Breast epithelium (tissue), 4 donors: ENCODE results near the gene IDUA. TPM values are rescaled to one million over a fixed set of nuclear protein-coding genes. Genes with fewer than 3 reads are reported as not detected.

Experiments
- DNase-seq, 2 donors: peaks; one replicate each; pipeline ENCODE4 v3.0.0-alpha.2; 2019; ENCODE audit warnings: low spot score in 2 of 2
- H3K27ac ChIP-seq, 2 donors: fragments of 200-600 bp; sonication (generic) in 1 of 2; one replicate each; pipeline ENCODE4 v1.5.1; 2016 to 2019; ENCODE audit warnings: mild to moderate bottlenecking in 1 of 2
- H3K27me3 ChIP-seq, 2 donors: fragments of 200-600 bp; sonication (generic) in 1 of 2; one replicate each; pipeline versions ENCODE4 v1.5.1 to v1.6.0; 2017 to 2019; ENCODE audit warnings: control low read depth in 1 of 2, mild to moderate bottlenecking in 1 of 2
- H3K36me3 ChIP-seq: fragments of 200-600 bp; one replicate; pipeline ENCODE4 v1.5.1; 2019
- H3K4me1 ChIP-seq, 2 donors: fragments of 200-600 bp; sonication (generic); one replicate each; pipeline ENCODE4 v1.5.1; 2016 to 2019; ENCODE audit warnings: control low read depth in 1 of 2
- H3K4me3 ChIP-seq, 3 donors: fragments of 200-600 bp; sonication (generic); 1 replicate in 2 of 3; 2 replicates in 1 of 3; pipeline ENCODE4 v1.5.1; 2016 to 2019; ENCODE audit warnings: mild to moderate bottlenecking in 3 of 3, moderate library complexity in 2 of 3
- H3K9me3 ChIP-seq, 2 donors: fragments of 200-600 bp; sonication (generic) in 1 of 2; one replicate each; pipeline ENCODE4 v1.5.1; 2016 to 2019; ENCODE audit warnings: control low read depth in 1 of 2
- POLR2A ChIP-seq: fragments of 450-650 bp; IDR thresholded peaks from one replicate; pipeline ENCODE4 v1.6.1; 2016; ENCODE audit warnings: antibody characterized with exemption, mild to moderate bottlenecking, moderate library complexity
- POLR2AphosphoS5 ChIP-seq, 3 donors: sonication (generic); formaldehyde crosslinking; IDR thresholded peaks; one replicate each; pipeline ENCODE4 v1.6.1; 2017; ENCODE audit warnings: antibody characterized with exemption in 3 of 3
- intact Hi-C: fragments of 100-400 bp; cut with DNase I; formaldehyde crosslinking; loops from one replicate; pipeline ENCODE4 v1.15.1; 2023; ENCODE audit warnings: low total_unique reads
- total RNA-seq, 3 donors: library from RNA; depleted of rRNA; stranded (reverse); fragments of >200 nt; gene quantifications; one replicate each; pipeline ENCODE4 v1.1.0, GENCODE V29; 2016
- TF ChIP-seq, protein P1 (sequence below), 3 donors: fragments of 450-650 bp; IDR thresholded peaks; one replicate each; pipeline ENCODE4 v1.5.1; 2016 to 2017; ENCODE audit warnings: antibody characterized with exemption in 3 of 3, mild to moderate bottlenecking in 3 of 3, moderate library complexity in 3 of 3

Gene IDUA
- total RNA-seq, 3 donors from 2014 or later = 16.3 to 32.8 (median 28.2) TPM

DNA sequence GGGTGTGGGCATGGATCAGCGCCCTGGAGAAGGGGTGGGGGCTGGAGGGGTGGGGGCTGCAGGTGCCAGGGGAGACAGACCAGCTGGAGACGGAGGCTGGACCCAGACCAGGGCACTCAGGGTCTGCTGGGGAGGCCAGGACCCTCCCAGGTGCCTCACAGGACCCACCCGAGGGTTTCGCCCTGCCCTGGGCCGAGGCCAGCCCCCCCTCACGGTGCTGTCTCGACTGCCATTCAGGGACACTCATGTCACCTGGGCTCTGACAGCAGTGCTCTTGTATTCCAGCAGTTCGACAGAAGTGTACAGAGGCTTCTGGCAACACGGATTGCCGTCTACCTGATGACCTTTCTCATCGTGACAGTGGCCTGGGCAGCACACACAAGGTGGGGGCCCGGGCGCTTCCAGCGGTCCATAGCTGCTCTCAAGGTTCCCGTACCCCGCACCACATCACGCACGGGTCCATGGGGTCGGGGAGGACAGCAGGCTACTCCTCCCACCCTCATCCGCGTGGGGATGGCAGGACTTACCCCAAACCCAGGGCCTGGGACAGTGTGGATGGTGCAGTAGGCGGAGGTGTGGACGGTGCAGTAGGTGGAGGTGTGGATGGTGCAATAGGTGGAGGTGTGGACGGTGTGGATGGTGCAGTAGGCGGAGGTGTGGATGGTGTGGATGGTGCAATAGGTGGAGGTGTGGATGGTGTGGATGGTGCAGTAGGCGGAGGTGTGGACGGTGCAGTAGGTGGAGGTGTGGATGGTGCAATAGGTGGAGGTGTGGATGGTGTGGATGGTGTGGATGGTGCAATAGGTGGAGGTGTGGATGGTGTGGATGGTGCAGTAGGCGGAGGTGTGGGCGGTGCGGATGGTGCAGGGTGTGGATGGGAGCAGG lies 36.5 kb upstream of the IDUA start:
- H3K27me3 ChIP-seq = no peaks in the 10 kb centered on the region
- H3K4me3 ChIP-seq = no peak overlapping the region
- no peaks in the 10 kb centered on the region for H3K36me3 ChIP-seq
- TF ChIP-seq POLR2A (no peak), POLR2AphosphoS5 (IDR thresholded peaks at IDR 0.05) (no peak)
- TF ChIP-seq, protein P1, sequence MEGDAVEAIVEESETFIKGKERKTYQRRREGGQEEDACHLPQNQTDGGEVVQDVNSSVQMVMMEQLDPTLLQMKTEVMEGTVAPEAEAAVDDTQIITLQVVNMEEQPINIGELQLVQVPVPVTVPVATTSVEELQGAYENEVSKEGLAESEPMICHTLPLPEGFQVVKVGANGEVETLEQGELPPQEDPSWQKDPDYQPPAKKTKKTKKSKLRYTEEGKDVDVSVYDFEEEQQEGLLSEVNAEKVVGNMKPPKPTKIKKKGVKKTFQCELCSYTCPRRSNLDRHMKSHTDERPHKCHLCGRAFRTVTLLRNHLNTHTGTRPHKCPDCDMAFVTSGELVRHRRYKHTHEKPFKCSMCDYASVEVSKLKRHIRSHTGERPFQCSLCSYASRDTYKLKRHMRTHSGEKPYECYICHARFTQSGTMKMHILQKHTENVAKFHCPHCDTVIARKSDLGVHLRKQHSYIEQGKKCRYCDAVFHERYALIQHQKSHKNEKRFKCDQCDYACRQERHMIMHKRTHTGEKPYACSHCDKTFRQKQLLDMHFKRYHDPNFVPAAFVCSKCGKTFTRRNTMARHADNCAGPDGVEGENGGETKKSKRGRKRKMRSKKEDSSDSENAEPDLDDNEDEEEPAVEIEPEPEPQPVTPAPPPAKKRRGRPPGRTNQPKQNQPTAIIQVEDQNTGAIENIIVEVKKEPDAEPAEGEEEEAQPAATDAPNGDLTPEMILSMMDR (IDR thresholded peaks at IDR 0.05) = no peak
- no peaks in the 10 kb centered on the region for H3K4me1 ChIP-seq
- no peaks in the 10 kb centered on the region for H3K9me3 ChIP-seq
- no peak overlapping the region for H3K27ac ChIP-seq
- intact Hi-C loops = no loop called here
- DNase-seq = peak in 1 of 2 donors; percentile 44

DNA sequence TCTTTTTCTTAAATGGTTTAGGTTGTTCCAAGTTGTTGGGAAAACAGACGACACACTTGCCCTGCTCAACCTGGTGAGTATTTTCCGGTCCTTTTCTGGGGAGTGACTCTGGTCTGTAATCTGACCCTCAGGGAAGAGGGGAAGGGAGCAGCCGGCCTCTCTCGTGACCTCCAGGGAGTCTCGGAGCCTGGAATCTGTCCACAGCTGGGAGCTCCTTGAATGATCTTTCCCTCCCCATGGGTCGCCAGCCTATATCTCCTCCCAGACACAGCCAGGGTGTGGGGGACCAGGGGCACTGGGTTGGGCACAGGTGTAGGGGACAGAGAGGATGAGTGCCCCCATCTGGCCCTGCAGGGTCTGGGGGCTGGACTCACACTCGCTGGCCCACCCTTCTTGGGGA lies 35.7 kb upstream of the IDUA start:
- Histone ChIP-seq H3K36me3 (no peaks in the 10 kb centered on the region), H3K4me1 (no peaks in the 10 kb centered on the region), H3K27me3 (no peaks in the 10 kb centered on the region), H3K9me3 (no peaks in the 10 kb centered on the region), H3K4me3 (no peak overlapping the region), H3K27ac (no peak overlapping the region)
- intact Hi-C loops = no loop called here
- DNase-seq = peak in 1 of 2 donors; percentile 25
- TF ChIP-seq POLR2A = no peak
- TF ChIP-seq, protein P1 (IDR thresholded peaks at IDR 0.05) = no peak
- TF ChIP-seq POLR2AphosphoS5 (IDR thresholded peaks at IDR 0.05) = no peak

DNA sequence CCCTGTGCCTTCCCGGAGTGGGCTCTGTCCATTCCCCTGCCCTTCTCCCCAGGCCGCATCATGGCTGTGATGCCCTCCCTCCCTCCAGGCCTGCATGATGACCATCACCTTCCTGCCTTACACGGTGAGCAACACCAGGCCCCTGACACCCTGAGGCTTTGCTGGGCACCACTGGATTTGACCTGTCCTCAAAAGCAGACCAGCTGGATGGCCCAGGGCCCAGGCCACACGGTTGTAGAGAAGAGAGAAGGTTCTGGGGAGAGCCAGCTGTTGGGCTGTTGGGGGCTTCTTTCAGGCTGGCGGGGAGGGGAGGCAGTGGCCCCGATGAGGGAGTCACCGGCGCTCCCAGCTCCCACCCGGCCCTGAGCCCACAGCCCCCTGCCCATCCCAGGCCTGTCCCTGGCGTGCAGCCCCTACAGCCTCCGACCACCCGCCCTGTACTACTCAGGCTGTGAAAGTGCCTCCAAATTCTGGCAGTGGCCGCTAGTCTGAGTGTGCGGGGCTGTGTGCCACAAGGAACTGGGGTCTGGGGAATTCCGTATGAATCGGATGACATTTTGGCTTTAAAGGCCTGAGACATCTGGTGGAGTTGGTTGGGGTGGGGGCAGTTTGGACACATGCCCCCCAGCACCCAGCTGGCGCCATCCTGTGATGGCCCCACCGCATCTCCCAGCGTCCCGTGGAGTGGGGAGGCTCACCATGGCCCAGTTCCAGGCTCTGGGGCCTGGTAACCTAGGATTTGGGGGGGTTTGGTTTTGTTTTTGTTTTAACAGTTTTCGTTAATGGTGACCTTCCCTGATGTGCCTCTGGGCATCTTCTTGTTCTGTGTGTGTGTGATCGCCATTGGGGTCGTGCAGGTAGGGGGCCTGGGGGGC lies 35.0 kb upstream of the IDUA start:
- no peaks in the 10 kb centered on the region for H3K4me1 ChIP-seq
- TF ChIP-seq, protein P1 (IDR thresholded peaks at IDR 0.05) = no peak
- TF ChIP-seq POLR2AphosphoS5 (IDR thresholded peaks at IDR 0.05) (no peak), POLR2A (no peak)
- no peak overlapping the region for H3K4me3 ChIP-seq
- H3K9me3 ChIP-seq = no peaks in the 10 kb centered on the region
- intact Hi-C loops = no loop called here
- no peaks in the 10 kb centered on the region for H3K27me3 ChIP-seq
- no peak overlapping the region for H3K27ac ChIP-seq
- H3K36me3 ChIP-seq = no peaks in the 10 kb centered on the region
- peak in 1 of 2 donors; percentile 43 for DNase-seq

DNA sequence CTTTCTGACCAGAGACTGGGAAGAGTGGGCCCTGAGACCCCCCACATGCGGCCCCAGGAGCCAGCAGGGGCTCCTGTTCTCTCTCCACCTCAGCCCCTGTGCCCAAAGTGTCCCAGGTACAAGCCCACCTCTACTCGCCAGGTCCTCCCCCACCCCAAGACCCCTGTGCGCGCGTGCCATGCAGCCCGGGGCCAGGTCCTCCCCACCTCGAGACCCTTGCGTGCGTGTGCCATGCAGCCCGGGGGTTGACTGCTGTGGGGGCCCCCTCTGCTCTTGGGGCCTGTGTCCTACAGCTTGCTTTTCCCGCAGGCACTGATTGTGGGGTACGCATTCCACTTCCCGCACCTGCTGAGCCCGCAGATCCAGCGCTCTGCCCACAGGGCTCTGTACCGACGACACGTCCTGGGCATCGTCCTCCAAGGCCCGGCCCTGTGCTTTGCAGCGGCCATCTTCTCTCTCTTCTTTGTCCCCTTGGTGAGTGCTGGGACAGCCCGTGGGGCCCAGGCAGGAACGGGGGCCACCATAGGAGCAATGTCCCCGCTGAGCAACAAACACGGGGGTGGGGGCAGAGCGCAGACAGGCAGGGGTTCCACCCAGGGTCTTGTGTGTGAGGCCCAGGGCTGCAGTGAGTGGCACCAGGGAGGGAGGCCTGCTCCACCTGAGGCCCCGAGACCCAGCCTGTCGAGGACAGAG lies 33.8 kb upstream of the IDUA start:
- no peaks in the 10 kb centered on the region for H3K4me1 ChIP-seq
- H3K4me3 ChIP-seq = no peak overlapping the region
- TF ChIP-seq POLR2AphosphoS5 (IDR thresholded peaks at IDR 0.05) = no peak
- TF ChIP-seq POLR2A = no peak
- TF ChIP-seq, protein P1 (IDR thresholded peaks at IDR 0.05) = no peak
- no peaks in the 10 kb centered on the region for H3K9me3 ChIP-seq
- no peaks in the 10 kb centered on the region for H3K27me3 ChIP-seq
- no peak overlapping the region for H3K27ac ChIP-seq
- no peaks in the 10 kb centered on the region for H3K36me3 ChIP-seq
- intact Hi-C loops = no loop called here
- peak in 1 of 2 donors; percentile 48 for DNase-seq
